Endothelial cell of umbilical vein (primary cell): ENCODE data around the gene CSMD2. TPM values are rescaled to one million over a fixed set of nuclear protein-coding genes. Genes with fewer than 3 reads are reported as not detected.

ENCODE experiments used
- BruUV-seq: library from RNA; stranded (reverse); fragments of 400-500 nt; replicated peaks from 2 replicates; lab custom pipeline; 2021; lab: Mats Ljungman, UMichigan
- CTCF ChIA-PET: fragments of 300-600, 350-600 bp; sonication (Branson Sonifier 250); formaldehyde crosslinking; loops from one replicate; lab custom pipeline; 2021; ENCODE audit warnings: antibody characterized with exemption, inconsistent platforms; lab: Charles Lee
- POLR2A ChIA-PET: fragments of 300-600, 350-600 bp; sonication (Branson Sonifier 250); formaldehyde crosslinking; loops from one replicate; lab custom pipeline; 2021; ENCODE audit warnings: antibody characterized with exemption, inconsistent platforms; lab: Charles Lee
- DNase-seq: peaks from one replicate; pipeline ENCODE4 v3.0.0-alpha.2; 2011; ENCODE audit warnings: low read depth, low spot score
- FAIRE-seq: peaks from 2 replicates; lab custom pipeline; 2011; peaks lifted over from hg19 to GRCh38; lab: Jason Lieb, UNC
- H2AFZ ChIP-seq: 2 replicates; pipeline ENCODE4 v1.6.0; 2012; ENCODE audit warnings: low read depth, low read length, control low read depth, inconsistent platforms
- H3K27ac ChIP-seq: 2 replicates; pipeline ENCODE4 v1.5.1; 2011; ENCODE audit warnings: low read depth, mild to moderate bottlenecking, control low read depth, low read length, moderate library complexity; ENCODE audit not compliant: insufficient read depth
- H3K27me3 ChIP-seq, 2 experiments: 2 replicates each; pipeline versions ENCODE4 v1.6.0 to v1.6.1; 2011; ENCODE audit warnings: low read length in 2 of 2, mixed read lengths in 1 of 2; ENCODE audit not compliant: control insufficient read depth in 2 of 2, insufficient read depth in 2 of 2
- H3K36me3 ChIP-seq, 2 experiments: 2 replicates in 1 of 2; 3 replicates in 1 of 2; pipeline ENCODE4 v1.5.1; 2011; ENCODE audit warnings: low read length in 2 of 2, mild to moderate bottlenecking in 1 of 2, moderate library complexity in 1 of 2; ENCODE audit not compliant: control insufficient read depth in 2 of 2, insufficient read depth in 2 of 2; ENCODE audit errors: extremely low read depth in 1 of 2
- H3K4me1 ChIP-seq: 3 replicates; pipeline ENCODE4 v1.5.1; 2011; ENCODE audit warnings: mild to moderate bottlenecking, low read length; ENCODE audit not compliant: control insufficient read depth, insufficient read depth; ENCODE audit errors: extremely low read depth
- H3K4me2 ChIP-seq: 2 replicates; pipeline ENCODE4 v1.6.1; 2011; ENCODE audit warnings: low read length, control low read depth, mixed read lengths; ENCODE audit not compliant: insufficient read depth
- H3K4me3 ChIP-seq, 3 experiments: fragments of 200-600 bp in 1 of 3; sonication (generic), shearing (Covaris generic) in 1 of 3; replicated peaks in 1 of 3; 2 replicates each; pipeline ENCODE4 v1.5.1; 2011 to 2016; ENCODE audit warnings: control low read depth in 3 of 3, low read length in 3 of 3, mild to moderate bottlenecking in 2 of 3, inconsistent platforms in 1 of 3, low read depth in 1 of 3, moderate library complexity in 1 of 3; ENCODE audit not compliant: insufficient read depth in 1 of 3
- H3K79me2 ChIP-seq: 2 replicates; pipeline ENCODE4 v1.6.0; 2012; ENCODE audit warnings: low read length, inconsistent platforms; ENCODE audit not compliant: control insufficient read depth, insufficient read depth
- H3K9ac ChIP-seq: replicated peaks from 2 replicates; pipeline ENCODE3; 2011; ENCODE audit warnings: low read length, control low read depth; ENCODE audit not compliant: insufficient read depth; ENCODE audit errors: extremely low read depth
- H3K9me1 ChIP-seq: replicated peaks from 3 replicates; pipeline ENCODE4 v1.6.0; 2011; ENCODE audit warnings: mild to moderate bottlenecking, low read length; ENCODE audit not compliant: control insufficient read depth, insufficient read depth; ENCODE audit errors: extremely low read depth
- H3K9me3 ChIP-seq: replicated peaks from 2 replicates; pipeline ENCODE4 v1.5.1; 2012; ENCODE audit warnings: low read length, inconsistent platforms; ENCODE audit not compliant: control insufficient read depth, insufficient read depth
- H4K20me1 ChIP-seq: replicated peaks from 2 replicates; pipeline ENCODE3; 2011; ENCODE audit warnings: mild to moderate bottlenecking, low read length; ENCODE audit not compliant: control insufficient read depth, insufficient read depth; ENCODE audit errors: extremely low read depth
- CTCF ChIP-seq, 2 donors: IDR thresholded peaks; 1 replicate in 1 of 2; 2 replicates in 1 of 2; pipeline ENCODE4 v1.5.1; 2011; ENCODE audit warnings: low read length in 2 of 2, mild to moderate bottlenecking in 2 of 2, moderate library complexity in 2 of 2, control low read depth in 1 of 2, inconsistent platforms in 1 of 2, low read depth in 1 of 2; ENCODE audit not compliant: insufficient read depth in 1 of 2; ENCODE audit errors: extremely low read depth in 1 of 2
- EZH2 ChIP-seq: IDR thresholded peaks from 2 replicates; pipeline ENCODE4 v1.6.1; 2012; ENCODE audit warnings: borderline replicate concordance, low read depth, mild to moderate bottlenecking, moderate library complexity, low read length, inconsistent platforms; ENCODE audit not compliant: severe bottlenecking
- FOS ChIP-seq: IDR thresholded peaks from 2 replicates; pipeline ENCODE4 v1.6.1; 2011; ENCODE audit warnings: mild to moderate bottlenecking, low read length, moderate library complexity, borderline replicate concordance; ENCODE audit not compliant: insufficient read depth
- GATA2 ChIP-seq: IDR thresholded peaks from 2 replicates; pipeline ENCODE4 v1.7.0; 2011; ENCODE audit warnings: low read depth, mild to moderate bottlenecking, moderate library complexity, mixed read lengths, low read length; ENCODE audit not compliant: insufficient read length, insufficient read depth
- JUN ChIP-seq: IDR thresholded peaks from 2 replicates; pipeline ENCODE4 v1.6.1; 2011; ENCODE audit warnings: borderline replicate concordance, low read depth; ENCODE audit not compliant: insufficient read length, insufficient read depth
- MAX ChIP-seq: IDR thresholded peaks from 2 replicates; pipeline ENCODE4 v1.6.1; 2011; ENCODE audit not compliant: insufficient read depth, insufficient read length
- MYC ChIP-seq: IDR thresholded peaks from one replicate; pipeline ENCODE4 v1.6.1; 2011; ENCODE audit warnings: mild to moderate bottlenecking, low read depth, low read length
- POLR2A ChIP-seq: IDR thresholded peaks from 2 replicates; pipeline ENCODE4 v1.6.1; 2012; ENCODE audit warnings: low read depth, mild to moderate bottlenecking, control low read depth, low read length
- POLR2AphosphoS5 ChIP-seq: IDR thresholded peaks from 2 replicates; pipeline ENCODE4 v1.6.1; 2012; ENCODE audit warnings: low read depth, mild to moderate bottlenecking, control low read depth, low read length, moderate library complexity; ENCODE audit not compliant: insufficient read depth
- dilution Hi-C: fragments of 300-500 bp; cut with MboI; formaldehyde crosslinking; loops from one replicate; pipeline ENCODE4 v1.15.0; 2019; ENCODE audit warnings: low sequenced_read_pairs; ENCODE audit not compliant: extremely low pct_ligation_motif_present
- intact Hi-C: fragments of 100-400 bp; cut with micrococcal nuclease; formaldehyde crosslinking; loops from one replicate; pipeline ENCODE4 v1.10.0; 2022
- polyA plus RNA-seq, 4 experiments: library from polyadenylated mRNA; depleted of rRNA in 3 of 4; stranded (reverse) in 3 of 4; unstranded in 1 of 4; fragments of >200 nt; gene quantifications; 2 replicates each; pipeline versions ENCODE4 v1.2.1 to v1.2.3, GENCODE V29; 2011 to 2012; ENCODE audit warnings: missing spikeins in 1 of 4
- total RNA-seq: library from RNA; stranded (reverse); gene quantifications from 2 replicates; pipeline ENCODE4 v1.2.3, GENCODE V29; 2021

CSMD2 gene
- total and polyA plus RNA-seq, 2 donors (not counting 3 experiments of a cell fraction or from before 2014, with no cell fraction given) = under 0.01 TPM; not detected in 1

GRCh38 chr1:33623811-33624210, 541.2 kb downstream of the CSMD2 start:
- no peaks in the 10 kb centered on the region for H4K20me1 ChIP-seq
- no peaks in the 10 kb centered on the region for H3K27me3 ChIP-seq
- no peak overlapping the region for H3K4me2 ChIP-seq
- DNase-seq = no peak
- BruUV-seq = no TSS peak
- FAIRE-seq = no peak
- CTCF ChIA-PET = interaction anchor here (1.7 to 1.9 kb wide), 2 partner anchors 9 to 11 kb away, joined by 6 to 7 read pairs; no protein-coding TSS in a partner anchor
- no peak overlapping the region for H2AFZ ChIP-seq
- POLR2A ChIA-PET = no interaction called here
- H3K36me3 ChIP-seq = no peaks in the 10 kb centered on the region
- intact Hi-C loops (no loop called here), dilution Hi-C loops (no loop called here)
- H3K27ac ChIP-seq = no peak overlapping the region
- H3K9ac ChIP-seq = no peak overlapping the region
- H3K4me3 ChIP-seq = no peak overlapping the region
- H3K9me1 ChIP-seq = no peaks in the 10 kb centered on the region
- TF ChIP-seq JUN = no peak
- no peak for TF ChIP-seq POLR2AphosphoS5
- no peak for TF ChIP-seq FOS
- no peak for TF ChIP-seq MYC
- TF ChIP-seq EZH2 = no peak
- TF ChIP-seq GATA2 = no peak
- TF ChIP-seq CTCF (IDR thresholded peaks at IDR 0.05; ENCODE audit: extremely low read depth in 1 of 2, insufficient read depth in 1 of 2, low read depth in 1 of 2, low read length in 2 of 2) = no peak
- no peak for TF ChIP-seq MAX
- no peak for TF ChIP-seq POLR2A
- H3K79me2 ChIP-seq = no peaks in the 10 kb centered on the region
- no peaks in the 10 kb centered on the region for H3K4me1 ChIP-seq
- no peaks in the 10 kb centered on the region for H3K9me3 ChIP-seq
